KMS-11 (cell line): ENCODE data around the gene ADAMTS2.

ENCODE experiments used
- H2AFZ ChIP-seq: fragments of 200-600 bp; sonication (generic); 2 replicates; pipeline ENCODE4 v1.6.1; 2016; ENCODE audit warnings: antibody characterized with exemption, mixed run types, low read depth
- H3K27ac ChIP-seq: fragments of 200-600 bp; sonication (generic); 2 replicates; pipeline ENCODE4 v1.6.1; 2016; ENCODE audit warnings: mild to moderate bottlenecking, mixed run types
- H3K27me3 ChIP-seq: fragments of 200-600 bp; sonication (generic); 2 replicates; pipeline ENCODE4 v1.6.1; 2017; ENCODE audit warnings: mild to moderate bottlenecking, low read depth, mixed run types, moderate library complexity; ENCODE audit not compliant: insufficient read depth
- H3K36me3 ChIP-seq: fragments of 200-600 bp; sonication (generic); 2 replicates; pipeline ENCODE4 v1.6.1; 2017; ENCODE audit warnings: mild to moderate bottlenecking, mixed run types; ENCODE audit not compliant: insufficient read depth
- H3K4me1 ChIP-seq: fragments of 200-600 bp; sonication (generic); 2 replicates; pipeline ENCODE4 v1.6.1; 2016; ENCODE audit warnings: mild to moderate bottlenecking, low read depth, mixed run types; ENCODE audit not compliant: poor library complexity, severe bottlenecking
- H3K4me2 ChIP-seq: fragments of 200-600 bp; sonication (generic); 2 replicates; pipeline ENCODE4 v1.7.0; 2016; ENCODE audit warnings: mild to moderate bottlenecking, mixed run types
- H3K4me3 ChIP-seq: fragments of 200-600 bp; sonication (generic); IDR thresholded peaks from 2 replicates; pipeline ENCODE4 v1.6.1; 2017; ENCODE audit warnings: low read depth, low read length, mixed read lengths; ENCODE audit not compliant: insufficient read depth
- H3K79me2 ChIP-seq: fragments of 200-600 bp; sonication (generic); 2 replicates; pipeline ENCODE4 v1.6.1; 2016; ENCODE audit warnings: low read depth, mixed run types; ENCODE audit not compliant: insufficient read depth
- H3K9ac ChIP-seq: fragments of 200-600 bp; sonication (generic); 2 replicates; pipeline ENCODE4 v1.6.1; 2016; ENCODE audit warnings: mild to moderate bottlenecking, mixed run types
- H4K20me1 ChIP-seq: fragments of 200-600 bp; sonication (generic); 2 replicates; pipeline ENCODE4 v1.6.1; 2016; ENCODE audit warnings: mild to moderate bottlenecking, mixed run types; ENCODE audit not compliant: insufficient read depth
- CTCF ChIP-seq: fragments of 200-600 bp; sonication (generic); conservative IDR thresholded peaks from 2 replicates; pipeline ENCODE4 v1.6.1; 2017; ENCODE audit warnings: low read depth, mild to moderate bottlenecking, antibody characterized with exemption, low read length, moderate library complexity, mixed read lengths

The ADAMTS2 gene

GRCh38 chr5:179258001-179258921, 87.0 kb downstream of the ADAMTS2 start:
- Histone ChIP-seq H3K4me3 (no peak overlapping the region), H3K9ac (no peak overlapping the region), H3K79me2 (no peaks in the 10 kb centered on the region), H3K4me1 (no peaks in the 10 kb centered on the region), H3K27ac (no peak overlapping the region), H4K20me1 (no peaks in the 10 kb centered on the region), H2AFZ (no peak overlapping the region), H3K36me3 (no peaks in the 10 kb centered on the region), H3K27me3 (no peaks in the 10 kb centered on the region; the same call in 1 of the 2 replicates), H3K4me2 (no peak overlapping the region)
- no peak for TF ChIP-seq CTCF

GRCh38 chr5:179257176-179257682, 88.0 kb downstream of the ADAMTS2 start:
- H3K4me3 ChIP-seq, result no peak overlapping the region
- no peak overlapping the region for H3K4me2 ChIP-seq
- H4K20me1 ChIP-seq, result no peaks in the 10 kb centered on the region
- no peaks in the 10 kb centered on the region for H3K79me2 ChIP-seq
- no peaks in the 10 kb centered on the region for H3K36me3 ChIP-seq
- no peak for TF ChIP-seq CTCF
- H3K9ac ChIP-seq, result no peak overlapping the region
- no peaks in the 10 kb centered on the region for H3K4me1 ChIP-seq
- no peak overlapping the region for H3K27ac ChIP-seq
- no peaks in the 10 kb centered on the region; the same call in 1 of the 2 replicates for H3K27me3 ChIP-seq
- no peak overlapping the region for H2AFZ ChIP-seq

GRCh38 chr5:179256328-179257175, 88.7 kb downstream of the ADAMTS2 start:
- no peaks in the 10 kb centered on the region for H3K36me3 ChIP-seq
- no peaks in the 10 kb centered on the region for H4K20me1 ChIP-seq
- H3K79me2 ChIP-seq, result no peaks in the 10 kb centered on the region
- H3K4me1 ChIP-seq, result no peaks in the 10 kb centered on the region
- no peak overlapping the region for H3K4me2 ChIP-seq
- no peak overlapping the region for H3K27ac ChIP-seq
- no peak for TF ChIP-seq CTCF
- H3K4me3 ChIP-seq, result no peak overlapping the region
- H3K27me3 ChIP-seq, result no peaks in the 10 kb centered on the region; the same call in 1 of the 2 replicates
- no peak overlapping the region for H2AFZ ChIP-seq
- H3K9ac ChIP-seq, result no peak overlapping the region

- Histone ChIP-seq H4K20me1 (no peaks in the 10 kb centered on the region), H3K4me3 (no peak overlapping the region), H3K4me1 (no peaks in the 10 kb centered on the region), H3K4me2 (no peak overlapping the region), H3K79me2 (no peaks in the 10 kb centered on the region), H2AFZ (no peak overlapping the region), H3K9ac (no peak overlapping the region), H3K27ac (no peak overlapping the region), H3K36me3 (no peaks in the 10 kb centered on the region), H3K27me3 (no peaks in the 10 kb centered on the region)
- no peak for TF ChIP-seq CTCF
Observed at GRCh38 chr5:179255527-179256327, 89.5 kb downstream of the ADAMTS2 start.
